ENCODE measurements around the gene CCDC12.

The CCDC12 gene

DNA sequence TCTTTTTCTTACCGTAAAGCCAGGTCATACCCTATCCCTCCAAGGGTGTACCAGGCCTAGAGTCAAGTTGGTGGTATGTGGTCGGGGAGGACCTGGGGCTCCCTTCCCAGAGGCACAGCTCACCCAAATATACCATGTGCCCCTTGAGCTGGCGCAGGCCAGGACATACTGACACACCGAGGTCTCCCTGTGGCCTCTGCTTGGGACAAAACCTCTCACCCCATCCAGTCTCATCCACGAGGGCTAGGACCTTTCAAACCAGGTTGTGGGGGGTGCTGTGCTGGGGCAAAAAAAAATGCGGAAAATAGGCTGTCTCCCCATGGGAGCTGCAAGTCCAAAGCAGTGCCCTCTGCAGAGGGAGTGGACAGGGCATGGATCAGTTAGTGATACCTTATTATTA lies 76.2 kb downstream of the CCDC12 start:
- Histone ChIP-seq H2BK12ac (ENCODE audit: low read length in 2 of 2) (no peak overlapping the region), H3K79me1 (replicated peaks; ENCODE audit: low read length, poor library complexity, severe bottlenecking) (no peaks in the 10 kb centered on the region), H3K27me3 (ENCODE audit: control insufficient read depth in 1 of 2, insufficient read depth in 1 of 2, low read length in 2 of 2) (peaks cover 25 to 34% of the 10 kb centered on the region in 2 experiments), H3K23ac (ENCODE audit: low read length in 2 of 2) (no peak overlapping the region), H2BK5ac (ENCODE audit: low read depth, low read length, poor library complexity, severe bottlenecking) (no peak overlapping the region), H3K9ac (ENCODE audit: low read length) (no peak overlapping the region), H3K4me2 (ENCODE audit: low read length, poor library complexity, severe bottlenecking) (no peak overlapping the region), H2AK5ac (ENCODE audit: low read length, severe bottlenecking) (no peak overlapping the region), H3K9me3 (ENCODE audit: control insufficient read depth, low read length) (no peaks in the 10 kb centered on the region), H2BK15ac (ENCODE audit: low read depth, poor library complexity, severe bottlenecking) (no peak overlapping the region), H3K4ac (ENCODE audit: low read depth in 1 of 2, low read length in 2 of 2) (no peak overlapping the region), H3K36me3 (ENCODE audit: control insufficient read depth in 1 of 2, insufficient read depth in 2 of 2, low read depth in 1 of 2, low read length in 2 of 2) (no peaks in the 10 kb centered on the region), H3K27ac (ENCODE audit: low read length, poor library complexity, severe bottlenecking) (no peak overlapping the region), H3K14ac (ENCODE audit: low read length in 2 of 2) (no peak overlapping the region), H3K4me3 (ENCODE audit: insufficient read depth in 1 of 2, low read depth in 1 of 2, low read length in 2 of 2) (no peak overlapping the region), H2BK120ac (ENCODE audit: low read depth, low read length) (no peak overlapping the region), H3K18ac (ENCODE audit: low read depth in 1 of 2, low read length in 2 of 2) (no peak overlapping the region), H4K8ac (ENCODE audit: low read length) (no peak overlapping the region), H4K91ac (ENCODE audit: low read length) (no peak overlapping the region), H3K4me1 (ENCODE audit: control insufficient read depth, insufficient read depth, low read depth, low read length) (peaks cover 12% of the 10 kb centered on the region), H2AFZ (ENCODE audit: low read depth, low read length) (no peak overlapping the region)
- DNase-seq: no peak
- 100% methylated on average over 2 of the region's 6 CpGs for WGBS

DNA sequence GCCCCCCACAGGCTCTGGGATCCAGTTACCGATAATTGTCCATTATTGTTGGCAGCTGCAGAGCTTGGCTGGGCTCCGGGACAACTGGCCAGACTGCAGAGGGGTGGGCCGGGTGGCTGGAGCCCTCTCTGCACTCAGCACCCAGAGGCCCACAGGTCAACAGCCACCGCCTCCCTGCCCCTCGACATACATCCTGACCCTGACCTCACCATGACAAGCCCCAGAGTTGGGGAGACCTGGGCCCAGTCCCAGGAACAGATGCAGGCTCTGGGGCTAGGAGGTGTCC lies 76.6 kb downstream of the CCDC12 start:
- H3K4ac ChIP-seq (ENCODE audit: low read depth in 1 of 2, low read length in 2 of 2): no peak overlapping the region
- peaks cover 26 to 34% of the 10 kb centered on the region in 2 experiments for H3K27me3 ChIP-seq (ENCODE audit: control insufficient read depth in 1 of 2, insufficient read depth in 1 of 2, low read length in 2 of 2)
- H3K4me3 ChIP-seq (ENCODE audit: insufficient read depth in 1 of 2, low read depth in 1 of 2, low read length in 2 of 2): no peak overlapping the region
- H3K9me3 ChIP-seq (ENCODE audit: control insufficient read depth, low read length): no peaks in the 10 kb centered on the region
- H3K18ac ChIP-seq (ENCODE audit: low read depth in 1 of 2, low read length in 2 of 2): no peak overlapping the region
- no peak overlapping the region for H4K8ac ChIP-seq (ENCODE audit: low read length)
- H2AK5ac ChIP-seq (ENCODE audit: low read length, severe bottlenecking): no peak overlapping the region
- peaks cover 12% of the 10 kb centered on the region for H3K4me1 ChIP-seq (ENCODE audit: control insufficient read depth, insufficient read depth, low read depth, low read length)
- no peak overlapping the region for H2BK120ac ChIP-seq (ENCODE audit: low read depth, low read length)
- WGBS: 94% methylated on average over 4 of the region's 5 CpGs
- no peak overlapping the region for H3K9ac ChIP-seq (ENCODE audit: low read length)
- H3K23ac ChIP-seq (ENCODE audit: low read length in 2 of 2): no peak overlapping the region
- no peak overlapping the region for H3K4me2 ChIP-seq (ENCODE audit: low read length, poor library complexity, severe bottlenecking)
- H3K14ac ChIP-seq (ENCODE audit: low read length in 2 of 2): no peak overlapping the region
- no peak overlapping the region for H2BK5ac ChIP-seq (ENCODE audit: low read depth, low read length, poor library complexity, severe bottlenecking)
- no peak overlapping the region for H3K27ac ChIP-seq (ENCODE audit: low read length, poor library complexity, severe bottlenecking)
- no peak overlapping the region for H2AFZ ChIP-seq (ENCODE audit: low read depth, low read length)
- H2BK12ac ChIP-seq (ENCODE audit: low read length in 2 of 2): no peak overlapping the region
- no peaks in the 10 kb centered on the region for H3K36me3 ChIP-seq (ENCODE audit: control insufficient read depth in 1 of 2, insufficient read depth in 2 of 2, low read depth in 1 of 2, low read length in 2 of 2)
- no peaks in the 10 kb centered on the region for H3K79me1 ChIP-seq (replicated peaks; ENCODE audit: low read length, poor library complexity, severe bottlenecking)
- no peak overlapping the region for H4K91ac ChIP-seq (ENCODE audit: low read length)
- H2BK15ac ChIP-seq (ENCODE audit: low read depth, poor library complexity, severe bottlenecking): no peak overlapping the region
- DNase-seq: no peak

DNA sequence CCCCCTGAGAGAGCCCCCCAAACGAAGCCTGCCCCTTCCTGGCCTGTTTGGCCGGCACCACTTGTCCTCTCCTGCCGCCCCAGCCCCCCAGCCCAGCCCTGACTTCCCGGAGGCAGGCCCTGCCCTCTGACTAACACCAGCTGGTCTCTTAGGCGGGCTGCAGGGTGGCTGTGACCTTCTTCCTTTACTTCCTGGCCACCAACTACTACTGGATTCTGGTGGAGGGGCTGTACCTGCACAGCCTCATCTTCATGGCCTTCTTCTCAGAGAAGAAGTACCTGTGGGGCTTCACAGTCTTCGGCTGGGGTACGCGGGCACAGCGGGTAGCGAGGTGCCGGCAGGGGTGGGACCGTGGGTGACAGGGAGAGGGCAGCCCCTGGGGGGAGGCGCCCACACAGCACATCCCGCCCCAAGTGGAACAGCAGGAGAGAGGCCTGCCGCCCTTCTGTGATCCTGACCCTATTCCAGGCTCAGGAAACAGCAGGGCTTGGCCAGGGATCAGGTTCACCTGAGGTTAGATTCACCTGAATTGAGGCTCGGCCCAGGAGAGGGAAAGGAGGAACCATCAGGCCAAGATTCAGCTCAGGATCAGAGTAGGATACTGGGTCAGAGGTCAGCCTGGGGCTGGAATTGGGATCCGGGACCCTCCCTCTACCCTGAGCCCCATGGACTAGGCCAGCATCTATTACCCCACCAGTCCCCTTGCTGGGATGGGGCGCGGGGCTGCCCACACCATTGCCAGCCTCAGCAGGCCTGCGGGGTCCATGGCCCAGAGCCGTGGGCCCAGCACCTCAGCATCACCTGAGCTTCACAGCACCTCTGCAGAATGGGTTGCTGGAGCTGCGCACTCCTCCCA lies 77.2 kb downstream of the CCDC12 start:
- Histone ChIP-seq H3K4me2 (ENCODE audit: low read length, poor library complexity, severe bottlenecking) (no peak overlapping the region), H2AFZ (ENCODE audit: low read depth, low read length) (no peak overlapping the region), H2BK15ac (ENCODE audit: low read depth, poor library complexity, severe bottlenecking) (no peak overlapping the region), H2BK12ac (ENCODE audit: low read length in 2 of 2) (no peak overlapping the region), H3K4ac (ENCODE audit: low read depth in 1 of 2, low read length in 2 of 2) (no peak overlapping the region), H2BK120ac (ENCODE audit: low read depth, low read length) (no peak overlapping the region), H3K4me1 (ENCODE audit: control insufficient read depth, insufficient read depth, low read depth, low read length) (peaks cover 12% of the 10 kb centered on the region), H2AK5ac (ENCODE audit: low read length, severe bottlenecking) (no peak overlapping the region), H3K18ac (ENCODE audit: low read depth in 1 of 2, low read length in 2 of 2) (no peak overlapping the region), H3K27ac (ENCODE audit: low read length, poor library complexity, severe bottlenecking) (no peak overlapping the region), H4K8ac (ENCODE audit: low read length) (no peak overlapping the region), H4K91ac (ENCODE audit: low read length) (no peak overlapping the region), H3K4me3 (ENCODE audit: insufficient read depth in 1 of 2, low read depth in 1 of 2, low read length in 2 of 2) (no peak overlapping the region), H3K36me3 (ENCODE audit: control insufficient read depth in 1 of 2, insufficient read depth in 2 of 2, low read depth in 1 of 2, low read length in 2 of 2) (no peaks in the 10 kb centered on the region), H3K9me3 (ENCODE audit: control insufficient read depth, low read length) (no peaks in the 10 kb centered on the region), H3K9ac (ENCODE audit: low read length) (no peak overlapping the region), H3K14ac (ENCODE audit: low read length in 2 of 2) (no peak overlapping the region), H3K27me3 (ENCODE audit: control insufficient read depth in 1 of 2, insufficient read depth in 1 of 2, low read length in 2 of 2) (peaks cover 26 to 28% of the 10 kb centered on the region in 2 experiments), H2BK5ac (ENCODE audit: low read depth, low read length, poor library complexity, severe bottlenecking) (no peak overlapping the region), H3K79me1 (replicated peaks; ENCODE audit: low read length, poor library complexity, severe bottlenecking) (no peaks in the 10 kb centered on the region), H3K23ac (ENCODE audit: low read length in 2 of 2) (no peak overlapping the region)
- DNase-seq: no peak
- 83% methylated on average over 22 of the region's 22 CpGs for WGBS

DNA sequence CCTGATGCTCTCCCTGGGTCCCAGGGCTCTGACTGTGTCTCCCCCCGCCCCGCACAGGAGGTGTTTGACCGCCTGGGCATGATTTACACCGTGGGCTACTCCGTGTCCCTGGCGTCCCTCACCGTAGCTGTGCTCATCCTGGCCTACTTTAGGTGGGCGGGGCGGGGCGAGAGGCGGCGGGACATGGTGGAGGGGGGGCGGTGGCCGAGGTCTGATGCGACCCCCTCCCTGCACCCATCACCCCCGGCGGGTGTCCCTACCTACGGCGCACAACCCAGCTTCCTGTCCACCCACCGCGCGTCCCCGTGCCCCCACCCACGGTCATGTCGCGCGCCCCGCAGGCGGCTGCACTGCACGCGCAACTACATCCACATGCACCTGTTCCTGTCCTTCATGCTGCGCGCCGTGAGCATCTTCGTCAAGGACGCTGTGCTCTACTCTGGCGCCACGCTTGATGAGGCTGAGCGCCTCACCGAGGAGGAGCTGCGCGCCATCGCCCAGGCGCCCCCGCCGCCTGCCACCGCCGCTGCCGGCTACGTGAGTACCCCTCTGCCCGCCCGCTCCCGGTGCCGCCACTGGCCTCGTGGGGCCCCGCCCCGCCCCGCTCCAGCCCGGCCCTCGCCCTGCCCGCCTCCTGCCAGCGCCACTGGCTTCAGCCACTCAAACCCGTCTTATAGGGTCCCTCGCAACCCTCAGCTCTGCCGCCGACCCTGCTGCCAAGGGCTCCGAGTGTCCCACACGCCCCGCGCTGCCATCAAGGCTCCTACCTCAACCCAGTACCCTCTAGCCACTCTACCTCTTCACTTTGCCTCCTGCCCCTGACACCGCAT lies 78.0 kb downstream of the CCDC12 start:
- DNase-seq: no peak
- no peaks in the 10 kb centered on the region for H3K79me1 ChIP-seq (replicated peaks; ENCODE audit: low read length, poor library complexity, severe bottlenecking)
- no peak overlapping the region for H2AK5ac ChIP-seq (ENCODE audit: low read length, severe bottlenecking)
- no peak overlapping the region for H2BK120ac ChIP-seq (ENCODE audit: low read depth, low read length)
- H3K4me1 ChIP-seq (ENCODE audit: control insufficient read depth, insufficient read depth, low read depth, low read length): peaks cover 8% of the 10 kb centered on the region
- no peak overlapping the region for H3K4me3 ChIP-seq (ENCODE audit: insufficient read depth in 1 of 2, low read depth in 1 of 2, low read length in 2 of 2)
- H3K9me3 ChIP-seq (ENCODE audit: control insufficient read depth, low read length): no peaks in the 10 kb centered on the region
- H3K4me2 ChIP-seq (ENCODE audit: low read length, poor library complexity, severe bottlenecking): no peak overlapping the region
- H3K18ac ChIP-seq (ENCODE audit: low read depth in 1 of 2, low read length in 2 of 2): no peak overlapping the region
- H3K27ac ChIP-seq (ENCODE audit: low read length, poor library complexity, severe bottlenecking): no peak overlapping the region
- H4K91ac ChIP-seq (ENCODE audit: low read length): peak overlapping the region; percentile 16
- no peak overlapping the region for H3K9ac ChIP-seq (ENCODE audit: low read length)
- no peak overlapping the region for H4K8ac ChIP-seq (ENCODE audit: low read length)
- H2BK5ac ChIP-seq (ENCODE audit: low read depth, low read length, poor library complexity, severe bottlenecking): no peak overlapping the region
- H3K14ac ChIP-seq (ENCODE audit: low read length in 2 of 2): no peak overlapping the region
- H2AFZ ChIP-seq (ENCODE audit: low read depth, low read length): no peak overlapping the region
- H3K4ac ChIP-seq (ENCODE audit: low read depth in 1 of 2, low read length in 2 of 2): no peak overlapping the region
- H2BK12ac ChIP-seq (ENCODE audit: low read length in 2 of 2): no peak overlapping the region
- H2BK15ac ChIP-seq (ENCODE audit: low read depth, poor library complexity, severe bottlenecking): no peak overlapping the region
- 37% methylated on average over 70 of the region's 71 CpGs for WGBS
- peaks cover 29 to 34% of the 10 kb centered on the region in 2 experiments for H3K27me3 ChIP-seq (ENCODE audit: control insufficient read depth in 1 of 2, insufficient read depth in 1 of 2, low read length in 2 of 2)
- H3K23ac ChIP-seq (ENCODE audit: low read length in 2 of 2): peak overlapping the region in 1 of 2 experiments; percentile 35
- H3K36me3 ChIP-seq (ENCODE audit: control insufficient read depth in 1 of 2, insufficient read depth in 2 of 2, low read depth in 1 of 2, low read length in 2 of 2): no peaks in the 10 kb centered on the region
